ENCODE measurements around the gene AK4.

The AK4 gene

DNA sequence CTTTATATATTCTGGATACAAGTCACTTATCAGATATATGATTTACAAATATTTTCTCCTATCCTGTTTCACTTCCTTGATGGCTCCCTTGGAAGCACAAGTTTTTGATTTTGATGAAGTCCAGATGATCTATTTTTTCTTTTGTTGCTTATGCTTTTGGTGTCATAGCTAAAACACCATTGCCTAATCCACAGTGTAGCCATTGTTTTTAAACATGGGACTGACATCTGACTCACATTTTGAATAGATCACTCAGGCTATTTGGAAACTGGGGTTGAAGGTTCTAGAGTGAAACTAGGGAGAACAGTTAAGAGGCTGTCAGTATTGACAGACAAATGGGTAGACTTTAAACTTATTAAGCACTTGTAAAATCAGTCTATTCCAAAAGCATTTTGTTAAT lies 16.6 kb downstream of the AK4 start:
- in situ Hi-C loops (cut with MboI; ENCODE audit: low pct_unique_long_range_greater_than_20kb, low sequenced_read_pairs, unreplicated experiment), result no loop called here
- TF ChIP-seq, protein P1, sequence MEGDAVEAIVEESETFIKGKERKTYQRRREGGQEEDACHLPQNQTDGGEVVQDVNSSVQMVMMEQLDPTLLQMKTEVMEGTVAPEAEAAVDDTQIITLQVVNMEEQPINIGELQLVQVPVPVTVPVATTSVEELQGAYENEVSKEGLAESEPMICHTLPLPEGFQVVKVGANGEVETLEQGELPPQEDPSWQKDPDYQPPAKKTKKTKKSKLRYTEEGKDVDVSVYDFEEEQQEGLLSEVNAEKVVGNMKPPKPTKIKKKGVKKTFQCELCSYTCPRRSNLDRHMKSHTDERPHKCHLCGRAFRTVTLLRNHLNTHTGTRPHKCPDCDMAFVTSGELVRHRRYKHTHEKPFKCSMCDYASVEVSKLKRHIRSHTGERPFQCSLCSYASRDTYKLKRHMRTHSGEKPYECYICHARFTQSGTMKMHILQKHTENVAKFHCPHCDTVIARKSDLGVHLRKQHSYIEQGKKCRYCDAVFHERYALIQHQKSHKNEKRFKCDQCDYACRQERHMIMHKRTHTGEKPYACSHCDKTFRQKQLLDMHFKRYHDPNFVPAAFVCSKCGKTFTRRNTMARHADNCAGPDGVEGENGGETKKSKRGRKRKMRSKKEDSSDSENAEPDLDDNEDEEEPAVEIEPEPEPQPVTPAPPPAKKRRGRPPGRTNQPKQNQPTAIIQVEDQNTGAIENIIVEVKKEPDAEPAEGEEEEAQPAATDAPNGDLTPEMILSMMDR (IDR thresholded peaks at IDR 0.05; ENCODE audit: extremely low read depth, insufficient read depth, missing control alignments), result no peak
- no peak for DNase-seq (ENCODE audit: low spot score)

GRCh38 chr1:65165269-65165993 lies 17.4 kb downstream of the AK4 start:
- in situ Hi-C loops (cut with MboI; ENCODE audit: low pct_unique_long_range_greater_than_20kb, low sequenced_read_pairs, unreplicated experiment), result no loop called here
- TF ChIP-seq, protein P1 (IDR thresholded peaks at IDR 0.05; ENCODE audit: extremely low read depth, insufficient read depth, missing control alignments), result no peak
- no peak for DNase-seq (ENCODE audit: low spot score)

- in situ Hi-C loops (cut with MboI; ENCODE audit: low pct_unique_long_range_greater_than_20kb, low sequenced_read_pairs, unreplicated experiment), result no loop called here
- TF ChIP-seq, protein P1 (IDR thresholded peaks at IDR 0.05; ENCODE audit: extremely low read depth, insufficient read depth, missing control alignments), result no peak
- no peak for DNase-seq (ENCODE audit: low spot score)
Observed at GRCh38 chr1:65166572-65167305, 18.7 kb downstream of the AK4 start.

DNA sequence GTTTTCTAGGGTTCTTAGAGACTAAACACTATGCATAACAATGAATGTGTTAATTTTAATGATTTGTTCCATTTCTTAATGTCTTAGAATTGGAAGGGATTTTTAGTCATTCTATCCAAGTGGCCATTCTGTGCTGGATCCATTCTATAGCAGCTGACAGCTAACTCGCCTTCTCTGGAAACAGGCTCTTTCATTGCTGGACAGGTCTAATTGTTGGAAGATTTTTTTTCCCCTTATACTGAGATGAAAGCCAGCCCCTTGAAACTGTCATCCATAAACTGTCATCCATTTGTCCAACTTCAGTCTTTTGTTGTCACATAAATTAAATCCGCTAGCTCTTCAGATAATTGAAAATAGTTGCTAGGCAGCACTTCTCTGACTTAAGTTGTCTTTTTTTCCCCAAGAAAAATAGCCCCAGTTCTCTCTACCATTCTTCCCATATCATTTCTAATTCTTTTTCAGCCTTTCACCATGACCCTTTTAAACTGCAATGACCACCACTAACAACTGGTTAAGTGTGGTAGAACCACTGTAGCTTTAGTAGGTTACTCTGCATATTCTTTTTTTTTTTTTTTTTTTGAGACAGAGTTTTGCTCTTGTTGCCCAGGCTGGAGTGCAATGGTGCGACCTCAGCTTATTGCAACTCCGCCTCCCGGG lies 19.7 kb downstream of the AK4 start:
- no peak for DNase-seq (ENCODE audit: low spot score)
- TF ChIP-seq, protein P1 (IDR thresholded peaks at IDR 0.05; ENCODE audit: extremely low read depth, insufficient read depth, missing control alignments), result no peak
- in situ Hi-C loops (cut with MboI; ENCODE audit: low pct_unique_long_range_greater_than_20kb, low sequenced_read_pairs, unreplicated experiment), result no loop called here

GRCh38 chr1:65168867-65169266 lies 20.9 kb downstream of the AK4 start:
- TF ChIP-seq, protein P1 (IDR thresholded peaks at IDR 0.05; ENCODE audit: extremely low read depth, insufficient read depth, missing control alignments), result no peak
- no peak for DNase-seq (ENCODE audit: low spot score)
- in situ Hi-C loops (cut with MboI; ENCODE audit: low pct_unique_long_range_greater_than_20kb, low sequenced_read_pairs, unreplicated experiment), result no loop called here

- TF ChIP-seq, protein P1 (IDR thresholded peaks at IDR 0.05; ENCODE audit: extremely low read depth, insufficient read depth, missing control alignments), result no peak
- in situ Hi-C loops (cut with MboI; ENCODE audit: low pct_unique_long_range_greater_than_20kb, low sequenced_read_pairs, unreplicated experiment), result no loop called here
- DNase-seq (ENCODE audit: low spot score), result no peak
Observed at GRCh38 chr1:65170511-65171142, 22.6 kb downstream of the AK4 start.
